Breast epithelium (tissue), 4 donors: ENCODE measurements around the gene IMMP2L. TPM values are rescaled to one million over a fixed set of nuclear protein-coding genes. Genes with fewer than 3 reads are reported as not detected.

Source experiments
- DNase-seq, 2 donors: peaks; one replicate each; pipeline ENCODE4 v3.0.0-alpha.2; 2019; ENCODE audit warnings: low spot score in 2 of 2
- H3K27ac ChIP-seq, 2 donors: fragments of 200-600 bp; sonication (generic) in 1 of 2; one replicate each; pipeline ENCODE4 v1.5.1; 2016 to 2019; ENCODE audit warnings: mild to moderate bottlenecking in 1 of 2
- H3K27me3 ChIP-seq, 2 donors: fragments of 200-600 bp; sonication (generic) in 1 of 2; one replicate each; pipeline versions ENCODE4 v1.5.1 to v1.6.0; 2017 to 2019; ENCODE audit warnings: control low read depth in 1 of 2, mild to moderate bottlenecking in 1 of 2
- H3K36me3 ChIP-seq: fragments of 200-600 bp; one replicate; pipeline ENCODE4 v1.5.1; 2019
- H3K4me1 ChIP-seq, 2 donors: fragments of 200-600 bp; sonication (generic); one replicate each; pipeline ENCODE4 v1.5.1; 2016 to 2019; ENCODE audit warnings: control low read depth in 1 of 2
- H3K4me3 ChIP-seq, 3 donors: fragments of 200-600 bp; sonication (generic); 1 replicate in 2 of 3; 2 replicates in 1 of 3; pipeline ENCODE4 v1.5.1; 2016 to 2019; ENCODE audit warnings: mild to moderate bottlenecking in 3 of 3, moderate library complexity in 2 of 3
- H3K9me3 ChIP-seq, 2 donors: fragments of 200-600 bp; sonication (generic) in 1 of 2; one replicate each; pipeline ENCODE4 v1.5.1; 2016 to 2019; ENCODE audit warnings: control low read depth in 1 of 2
- POLR2A ChIP-seq: fragments of 450-650 bp; IDR thresholded peaks from one replicate; pipeline ENCODE4 v1.6.1; 2016; ENCODE audit warnings: antibody characterized with exemption, mild to moderate bottlenecking, moderate library complexity
- POLR2AphosphoS5 ChIP-seq, 3 donors: sonication (generic); formaldehyde crosslinking; IDR thresholded peaks; one replicate each; pipeline ENCODE4 v1.6.1; 2017; ENCODE audit warnings: antibody characterized with exemption in 3 of 3
- intact Hi-C: fragments of 100-400 bp; cut with DNase I; formaldehyde crosslinking; loops from one replicate; pipeline ENCODE4 v1.15.1; 2023; ENCODE audit warnings: low total_unique reads
- total RNA-seq, 3 donors: library from RNA; depleted of rRNA; stranded (reverse); fragments of >200 nt; gene quantifications; one replicate each; pipeline ENCODE4 v1.1.0, GENCODE V29; 2016
- TF ChIP-seq, protein P1 (sequence below), 3 donors: fragments of 450-650 bp; IDR thresholded peaks; one replicate each; pipeline ENCODE4 v1.5.1; 2016 to 2017; ENCODE audit warnings: antibody characterized with exemption in 3 of 3, mild to moderate bottlenecking in 3 of 3, moderate library complexity in 3 of 3

Gene IMMP2L
- total RNA-seq, 3 donors from 2014 or later: 19.8 to 39.7 (median 30.8) TPM

DNA sequence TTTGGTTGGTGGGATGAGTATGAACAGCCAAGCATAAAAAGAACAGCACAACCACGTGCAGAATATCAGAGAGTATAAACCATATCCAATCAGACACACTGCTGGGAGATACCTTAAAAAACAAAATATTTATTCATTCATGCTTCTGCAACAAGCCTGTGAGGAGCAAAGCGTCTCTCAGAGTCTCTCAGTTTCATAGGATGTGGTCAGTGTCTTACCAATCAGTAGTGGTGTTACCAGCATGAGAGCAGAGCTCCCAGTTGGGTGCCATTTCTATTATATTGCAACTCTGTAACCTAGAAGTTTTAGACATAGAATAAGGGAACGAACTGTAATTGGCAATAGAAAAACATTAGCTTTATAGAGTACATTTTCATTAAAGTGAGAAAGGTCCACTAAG is 917.2 kb downstream of the IMMP2L start:
- H3K9me3 ChIP-seq: no peaks in the 10 kb centered on the region
- H3K4me1 ChIP-seq: no peaks in the 10 kb centered on the region
- no peak overlapping the region for H3K27ac ChIP-seq
- intact Hi-C loops: no loop called here
- no peaks in the 10 kb centered on the region for H3K27me3 ChIP-seq
- H3K36me3 ChIP-seq: no peaks in the 10 kb centered on the region
- H3K4me3 ChIP-seq: no peak overlapping the region
- no peak for TF ChIP-seq POLR2A
- DNase-seq: no peak

DNA sequence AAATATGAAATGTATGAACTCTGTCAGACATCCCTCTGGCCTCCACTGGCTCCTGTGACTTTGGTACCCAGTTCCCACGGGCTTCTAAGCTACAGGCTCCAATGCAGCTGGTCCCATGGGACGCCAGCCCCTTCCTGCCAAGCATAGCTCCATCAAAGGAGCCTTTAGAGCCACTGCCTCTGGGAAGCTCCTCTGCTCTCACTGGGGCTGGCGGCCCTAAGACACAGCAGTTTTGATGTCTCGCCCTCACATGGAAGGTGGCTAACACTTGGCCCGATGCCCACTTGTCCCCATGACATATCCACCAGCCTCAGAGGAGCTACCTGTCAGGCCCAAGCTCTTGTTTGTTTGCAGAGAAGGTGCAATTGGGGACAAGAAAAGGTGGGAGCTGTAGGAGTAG is 925.0 kb downstream of the IMMP2L start:
- Histone ChIP-seq H3K9me3 (peaks cover 5 to 9% of the 10 kb centered on the region in 2 donors), H3K27me3 (no peaks in the 10 kb centered on the region), H3K27ac (no peak overlapping the region), H3K4me1 (no peaks in the 10 kb centered on the region), H3K36me3 (no peaks in the 10 kb centered on the region), H3K4me3 (no peak overlapping the region)
- TF ChIP-seq, protein P1, sequence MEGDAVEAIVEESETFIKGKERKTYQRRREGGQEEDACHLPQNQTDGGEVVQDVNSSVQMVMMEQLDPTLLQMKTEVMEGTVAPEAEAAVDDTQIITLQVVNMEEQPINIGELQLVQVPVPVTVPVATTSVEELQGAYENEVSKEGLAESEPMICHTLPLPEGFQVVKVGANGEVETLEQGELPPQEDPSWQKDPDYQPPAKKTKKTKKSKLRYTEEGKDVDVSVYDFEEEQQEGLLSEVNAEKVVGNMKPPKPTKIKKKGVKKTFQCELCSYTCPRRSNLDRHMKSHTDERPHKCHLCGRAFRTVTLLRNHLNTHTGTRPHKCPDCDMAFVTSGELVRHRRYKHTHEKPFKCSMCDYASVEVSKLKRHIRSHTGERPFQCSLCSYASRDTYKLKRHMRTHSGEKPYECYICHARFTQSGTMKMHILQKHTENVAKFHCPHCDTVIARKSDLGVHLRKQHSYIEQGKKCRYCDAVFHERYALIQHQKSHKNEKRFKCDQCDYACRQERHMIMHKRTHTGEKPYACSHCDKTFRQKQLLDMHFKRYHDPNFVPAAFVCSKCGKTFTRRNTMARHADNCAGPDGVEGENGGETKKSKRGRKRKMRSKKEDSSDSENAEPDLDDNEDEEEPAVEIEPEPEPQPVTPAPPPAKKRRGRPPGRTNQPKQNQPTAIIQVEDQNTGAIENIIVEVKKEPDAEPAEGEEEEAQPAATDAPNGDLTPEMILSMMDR (IDR thresholded peaks at IDR 0.05): no peak
- TF ChIP-seq POLR2AphosphoS5 (IDR thresholded peaks at IDR 0.05): no peak
- no peak for TF ChIP-seq POLR2A
- DNase-seq: no peak
- intact Hi-C loops: no loop called here

DNA sequence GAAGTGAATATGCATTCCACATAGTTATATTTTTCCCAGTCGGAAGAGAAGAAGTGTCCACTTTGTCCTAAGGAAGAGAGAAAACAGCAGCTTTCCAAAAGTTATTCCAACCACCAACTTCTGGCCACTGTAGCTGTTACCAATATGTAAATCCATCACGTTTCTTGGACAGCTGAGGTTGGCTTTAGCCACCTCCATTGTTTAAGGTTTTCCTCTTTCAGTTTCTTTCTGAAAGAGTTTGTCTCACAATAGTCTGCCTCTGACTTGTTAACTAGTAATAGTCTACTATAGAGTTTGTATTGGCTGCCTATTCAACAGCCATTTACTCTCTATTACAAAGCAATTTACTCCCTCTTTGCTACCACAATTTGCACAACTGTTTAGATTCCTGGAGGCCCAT is 929.0 kb downstream of the IMMP2L start:
- H3K27ac ChIP-seq: no peak overlapping the region
- no peak overlapping the region for H3K4me3 ChIP-seq
- H3K9me3 ChIP-seq: peaks cover 5 to 9% of the 10 kb centered on the region in 2 donors
- TF ChIP-seq, protein P1 (IDR thresholded peaks at IDR 0.05): no peak
- no peak for TF ChIP-seq POLR2AphosphoS5 (IDR thresholded peaks at IDR 0.05)
- TF ChIP-seq POLR2A: no peak
- H3K4me1 ChIP-seq: no peaks in the 10 kb centered on the region
- DNase-seq: no peak
- H3K27me3 ChIP-seq: no peaks in the 10 kb centered on the region
- intact Hi-C loops: no loop called here
- no peaks in the 10 kb centered on the region for H3K36me3 ChIP-seq

DNA sequence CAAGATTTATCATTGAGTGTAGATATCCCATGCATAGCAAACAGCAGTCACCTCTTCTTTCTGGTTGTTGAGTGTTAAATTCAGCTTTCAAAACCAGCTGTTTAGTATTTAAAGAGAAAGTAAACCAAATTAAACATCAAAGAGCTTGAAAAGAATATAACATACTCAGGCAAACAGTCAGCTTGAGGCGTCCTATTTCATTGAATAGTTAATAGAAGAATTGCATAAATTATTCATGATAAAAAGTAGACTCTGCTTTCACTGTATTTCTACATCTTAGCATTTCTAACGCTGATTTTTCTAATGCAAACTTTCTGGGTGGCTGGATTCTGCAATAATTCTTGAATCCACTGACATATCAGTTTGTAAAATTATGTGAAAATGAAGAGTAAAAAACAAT is 935.9 kb downstream of the IMMP2L start:
- Histone ChIP-seq H3K4me3 (no peak overlapping the region), H3K27ac (no peak overlapping the region), H3K36me3 (no peaks in the 10 kb centered on the region), H3K27me3 (no peaks in the 10 kb centered on the region), H3K9me3 (no peaks in the 10 kb centered on the region), H3K4me1 (no peaks in the 10 kb centered on the region)
- no peak for DNase-seq
- intact Hi-C loops: no loop called here
- TF ChIP-seq, protein P1 (IDR thresholded peaks at IDR 0.05): no peak
- TF ChIP-seq POLR2A: no peak
- TF ChIP-seq POLR2AphosphoS5 (IDR thresholded peaks at IDR 0.05): no peak

DNA sequence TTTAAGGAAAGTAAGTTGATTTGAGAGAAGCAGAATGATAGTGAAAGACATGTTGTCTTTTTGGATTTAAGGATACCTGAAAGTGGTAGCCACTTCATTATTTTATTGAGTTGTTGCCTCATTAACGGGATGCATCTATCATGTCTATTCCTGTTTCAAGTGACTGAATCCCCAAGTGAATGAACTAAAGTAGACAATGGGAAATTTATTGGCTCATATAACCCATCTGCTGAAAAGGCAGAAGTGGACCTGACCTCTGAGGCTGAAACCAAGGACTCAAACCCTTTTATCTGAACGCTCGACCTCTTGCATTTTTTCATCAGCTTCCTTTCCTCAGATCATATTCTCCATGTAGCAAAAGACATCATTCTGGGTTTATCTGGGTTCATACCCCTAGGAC is 937.0 kb downstream of the IMMP2L start:
- no peaks in the 10 kb centered on the region for H3K27me3 ChIP-seq
- H3K4me3 ChIP-seq: no peak overlapping the region
- no peaks in the 10 kb centered on the region for H3K36me3 ChIP-seq
- TF ChIP-seq POLR2AphosphoS5 (IDR thresholded peaks at IDR 0.05) (no peak), POLR2A (no peak)
- TF ChIP-seq, protein P1 (IDR thresholded peaks at IDR 0.05): no peak
- DNase-seq: no peak
- intact Hi-C loops: no loop called here
- no peaks in the 10 kb centered on the region for H3K9me3 ChIP-seq
- no peaks in the 10 kb centered on the region for H3K4me1 ChIP-seq
- H3K27ac ChIP-seq: no peak overlapping the region

DNA sequence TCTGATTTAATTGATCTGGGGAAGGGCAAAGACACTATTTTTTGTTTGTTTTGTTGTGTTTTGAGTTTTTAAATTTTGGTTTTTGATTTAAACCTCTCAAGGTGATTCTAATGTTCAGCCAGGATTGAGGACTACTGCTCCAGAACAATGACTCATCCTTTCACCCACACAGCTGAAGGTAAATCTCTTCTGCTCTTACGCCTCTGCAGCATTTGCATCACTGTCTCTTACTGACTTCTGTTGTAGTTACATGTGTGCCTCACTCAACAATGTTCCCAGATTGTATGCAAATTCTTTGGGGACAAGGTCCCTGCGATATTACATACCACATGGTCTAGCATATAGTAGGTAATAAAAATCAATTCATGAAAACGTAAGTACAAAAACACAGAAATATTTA is 938.9 kb downstream of the IMMP2L start:
- Histone ChIP-seq H3K27ac (no peak overlapping the region), H3K4me1 (no peaks in the 10 kb centered on the region), H3K27me3 (no peaks in the 10 kb centered on the region), H3K36me3 (no peaks in the 10 kb centered on the region), H3K9me3 (no peaks in the 10 kb centered on the region), H3K4me3 (no peak overlapping the region)
- TF ChIP-seq POLR2AphosphoS5 (IDR thresholded peaks at IDR 0.05): no peak
- TF ChIP-seq POLR2A: no peak
- TF ChIP-seq, protein P1 (IDR thresholded peaks at IDR 0.05): no peak
- intact Hi-C loops: no loop called here
- no peak for DNase-seq
